PC-9 (cell line): ENCODE measurements around the gene KISS1R.

Experiments
- EZH2 ChIP-seq: fragments of 200-600 bp; sonication (generic); IDR thresholded peaks from 2 replicates; pipeline ENCODE4 v1.8.0; 2017; ENCODE audit warnings: antibody characterized with exemption, low read depth
- TF ChIP-seq, protein P1 (sequence below): fragments of 200-600 bp; sonication (generic); conservative IDR thresholded peaks from 2 replicates; pipeline ENCODE4 v1.6.1; 2017; ENCODE audit warnings: mixed run types, antibody characterized with exemption, mild to moderate bottlenecking, moderate library complexity

DNA sequence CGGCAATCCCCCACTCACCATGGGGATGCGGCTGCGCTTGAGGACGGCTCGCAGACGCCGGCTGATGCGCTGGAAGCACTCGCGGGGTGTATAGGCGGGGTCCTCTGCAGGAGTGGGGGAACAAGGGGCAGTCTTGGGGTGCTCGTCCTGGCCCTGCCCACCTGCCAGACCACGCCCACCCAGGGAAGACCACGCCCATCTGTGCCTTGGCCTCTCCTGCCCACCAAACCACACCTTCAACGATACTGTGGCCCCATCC is 17.2 kb upstream of the KISS1R start:
- TF ChIP-seq, protein P1, sequence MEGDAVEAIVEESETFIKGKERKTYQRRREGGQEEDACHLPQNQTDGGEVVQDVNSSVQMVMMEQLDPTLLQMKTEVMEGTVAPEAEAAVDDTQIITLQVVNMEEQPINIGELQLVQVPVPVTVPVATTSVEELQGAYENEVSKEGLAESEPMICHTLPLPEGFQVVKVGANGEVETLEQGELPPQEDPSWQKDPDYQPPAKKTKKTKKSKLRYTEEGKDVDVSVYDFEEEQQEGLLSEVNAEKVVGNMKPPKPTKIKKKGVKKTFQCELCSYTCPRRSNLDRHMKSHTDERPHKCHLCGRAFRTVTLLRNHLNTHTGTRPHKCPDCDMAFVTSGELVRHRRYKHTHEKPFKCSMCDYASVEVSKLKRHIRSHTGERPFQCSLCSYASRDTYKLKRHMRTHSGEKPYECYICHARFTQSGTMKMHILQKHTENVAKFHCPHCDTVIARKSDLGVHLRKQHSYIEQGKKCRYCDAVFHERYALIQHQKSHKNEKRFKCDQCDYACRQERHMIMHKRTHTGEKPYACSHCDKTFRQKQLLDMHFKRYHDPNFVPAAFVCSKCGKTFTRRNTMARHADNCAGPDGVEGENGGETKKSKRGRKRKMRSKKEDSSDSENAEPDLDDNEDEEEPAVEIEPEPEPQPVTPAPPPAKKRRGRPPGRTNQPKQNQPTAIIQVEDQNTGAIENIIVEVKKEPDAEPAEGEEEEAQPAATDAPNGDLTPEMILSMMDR = no peak
- no peak for TF ChIP-seq EZH2
